Heart left ventricle (tissue), 13 donors: ENCODE results near the gene STARD13.

Source experiments
- CTCF ChIP-seq, 12 donors: fragments of 200-600 bp; sonication (generic) in 4 of 12; IDR thresholded peaks; one replicate each; pipeline versions ENCODE4 v1.5.0 to v1.8.0; 2018 to 2022; ENCODE audit warnings: antibody characterized with exemption in 12 of 12, mild to moderate bottlenecking in 5 of 12
- POLR2A ChIP-seq, 2 donors: fragments of 450-650 bp; IDR thresholded peaks; one replicate each; pipeline ENCODE4 v1.6.1; 2017; ENCODE audit warnings: antibody characterized with exemption in 2 of 2, mild to moderate bottlenecking in 2 of 2, moderate library complexity in 2 of 2
- donor health status: ischemic (EF 13 %, LVEDD 7.1; RV severe dilation, severe dysfunction).
- donor health status: DM: no; HTN: yes; CAD: no.
- donor health status: DM: no; HTN: no; CAD: no.
- donor health status: ischemic (EF 25% LVEDD 6.9; RV normal size, moderate dysfunction).
- donor health status: ischemic (EF 25% LVEDD 5.7; RV mildly dilated, moderate dysfunction).
- donor health status: ischemic (EF 35%, LVEDD 5.7; RV mildly dilated, moderate dysfunction).
- donor health status: nonischemic (EF 11% LVEDD 7.7; RV severe dilation, severe dysfunction).
- donor health status: DM: yes; HTN: yes; CAD: no.
- donor health status: PGD.
- donor health status: ischemic (EF 29% LVEDD 5.4; RV normal size, mild dysfunction).
- donor health status: nonischemic (EF 23%, LVEDD 6.1; RV moderate dilation, normal function).

- no peak for TF ChIP-seq CTCF (IDR thresholded peaks at IDR 0.05)
- no peak for TF ChIP-seq POLR2A (IDR thresholded peaks at IDR 0.05)
Measured at GRCh38 chr13:33180122-33180804, 105.3 kb downstream of the STARD13 start.
